Vagina (tissue), 2 donors: ENCODE measurements around the gene TNFRSF13B. TPM values are rescaled to one million over a fixed set of nuclear protein-coding genes. Genes with fewer than 3 reads are reported as not detected.
A peak's percentile ranks its signal among the peaks of the same experiment; 100 is the strongest.

Experiments used
- DNase-seq, 2 donors: peaks; one replicate each; pipeline ENCODE4 v3.0.0-alpha.2; 2017; ENCODE audit errors: extremely low spot score in 2 of 2
- H3K27ac ChIP-seq: fragments of 200-600 bp; sonication (generic); one replicate; pipeline ENCODE4 v1.5.1; 2019
- H3K27me3 ChIP-seq: fragments of 200-600 bp; sonication (generic); one replicate; pipeline ENCODE4 v1.5.1; 2019
- H3K36me3 ChIP-seq, 2 donors: fragments of 200-600 bp; sonication (generic); one replicate each; pipeline ENCODE4 v1.5.1; 2017 to 2019
- H3K4me1 ChIP-seq: fragments of 200-600 bp; sonication (generic); one replicate; pipeline ENCODE4 v1.5.1; 2019
- H3K4me3 ChIP-seq, 2 donors: fragments of 200-600 bp; sonication (generic); 1 replicate in 1 of 2; 2 replicates in 1 of 2; pipeline ENCODE4 v1.5.1; 2016 to 2019
- H3K9me3 ChIP-seq: fragments of 200-600 bp; sonication (generic); one replicate; pipeline ENCODE4 v1.5.1; 2019
- CTCF ChIP-seq, 3 experiments: fragments of 450-650 bp in 2 of 3; fragments of 200-600 bp in 1 of 3; sonication (generic) in 1 of 3; IDR thresholded peaks; one replicate each; pipeline ENCODE4 v1.5.1; 2017 to 2019; ENCODE audit warnings: antibody characterized with exemption in 3 of 3, mild to moderate bottlenecking in 2 of 3, moderate library complexity in 2 of 3
- POLR2A ChIP-seq, 2 donors: fragments of 450-650 bp; IDR thresholded peaks; one replicate each; pipeline ENCODE4 v1.6.1; 2017; ENCODE audit warnings: antibody characterized with exemption in 2 of 2, mild to moderate bottlenecking in 2 of 2, moderate library complexity in 2 of 2
- POLR2AphosphoS5 ChIP-seq, 2 donors: sonication (generic); formaldehyde crosslinking; IDR thresholded peaks; one replicate each; pipeline ENCODE4 v1.9.0; 2017; ENCODE audit warnings: antibody characterized with exemption in 2 of 2, mild to moderate bottlenecking in 2 of 2, low read depth in 1 of 2; ENCODE audit not compliant: insufficient read depth in 1 of 2
- intact Hi-C: fragments of 100-400 bp; cut with DNase I; formaldehyde crosslinking; loops from one replicate; pipeline ENCODE4 v1.15.1; 2023
- total RNA-seq: library from RNA; depleted of rRNA; stranded (reverse); fragments of >200 nt; gene quantifications from one replicate; pipeline ENCODE4 v1.2.3, GENCODE V29; 2016

The TNFRSF13B gene
- total RNA-seq, 1 donor from 2014 or later, result not detected

GRCh38 chr17:16911141-16911937 lies 60.6 kb downstream of the TNFRSF13B start:
- DNase-seq, result peak; percentile 78 to 87
- TF ChIP-seq CTCF (IDR thresholded peaks at IDR 0.05) (no peak), POLR2A (IDR thresholded peaks at IDR 0.05) (no peak), POLR2AphosphoS5 (IDR thresholded peaks at IDR 0.05; ENCODE audit: insufficient read depth in 1 of 2, low read depth in 1 of 2) (no peak)
- Histone ChIP-seq H3K27me3 (no peaks in the 10 kb centered on the region), H3K9me3 (no peaks in the 10 kb centered on the region), H3K36me3 (no peaks in the 10 kb centered on the region), H3K4me3 (no peak overlapping the region), H3K27ac (no peak overlapping the region), H3K4me1 (no peaks in the 10 kb centered on the region)
- intact Hi-C loops, result no loop called here

GRCh38 chr17:16910341-16910740 lies 61.6 kb downstream of the TNFRSF13B start:
- no peak for DNase-seq
- no peak for TF ChIP-seq POLR2A (IDR thresholded peaks at IDR 0.05)
- H3K9me3 ChIP-seq, result no peaks in the 10 kb centered on the region
- no peak overlapping the region for H3K4me3 ChIP-seq
- intact Hi-C loops, result no loop called here
- H3K4me1 ChIP-seq, result no peaks in the 10 kb centered on the region
- H3K36me3 ChIP-seq, result no peaks in the 10 kb centered on the region
- no peak overlapping the region for H3K27ac ChIP-seq
- H3K27me3 ChIP-seq, result no peaks in the 10 kb centered on the region

GRCh38 chr17:16909472-16910246 lies 62.3 kb downstream of the TNFRSF13B start:
- Histone ChIP-seq H3K4me1 (no peaks in the 10 kb centered on the region), H3K27ac (no peak overlapping the region), H3K9me3 (no peaks in the 10 kb centered on the region), H3K4me3 (no peak overlapping the region), H3K36me3 (no peaks in the 10 kb centered on the region), H3K27me3 (no peaks in the 10 kb centered on the region)
- no peak for TF ChIP-seq POLR2A (IDR thresholded peaks at IDR 0.05)
- no peak for TF ChIP-seq CTCF (IDR thresholded peaks at IDR 0.05)
- no peak for TF ChIP-seq POLR2AphosphoS5 (IDR thresholded peaks at IDR 0.05; ENCODE audit: insufficient read depth in 1 of 2, low read depth in 1 of 2)
- peak in 1 of 2 donors; percentile 52 for DNase-seq
- intact Hi-C loops, result no loop called here

GRCh38 chr17:16908273-16908672 lies 63.6 kb downstream of the TNFRSF13B start:
- no peak overlapping the region for H3K4me3 ChIP-seq
- no peak overlapping the region for H3K27ac ChIP-seq
- intact Hi-C loops, result no loop called here
- H3K36me3 ChIP-seq, result no peaks in the 10 kb centered on the region
- H3K4me1 ChIP-seq, result no peaks in the 10 kb centered on the region
- no peaks in the 10 kb centered on the region for H3K9me3 ChIP-seq
- peak in 1 of 2 donors; percentile 74 for DNase-seq
- TF ChIP-seq POLR2AphosphoS5 (IDR thresholded peaks at IDR 0.05; ENCODE audit: insufficient read depth in 1 of 2, low read depth in 1 of 2), result no peak
- no peak for TF ChIP-seq CTCF (IDR thresholded peaks at IDR 0.05)
- TF ChIP-seq POLR2A (IDR thresholded peaks at IDR 0.05), result no peak
- H3K27me3 ChIP-seq, result no peaks in the 10 kb centered on the region

- Histone ChIP-seq H3K27ac (no peak overlapping the region), H3K4me3 (no peak overlapping the region), H3K9me3 (no peaks in the 10 kb centered on the region), H3K36me3 (no peaks in the 10 kb centered on the region), H3K27me3 (no peaks in the 10 kb centered on the region), H3K4me1 (no peaks in the 10 kb centered on the region)
- intact Hi-C loops, result no loop called here
- DNase-seq, result no peak
- TF ChIP-seq POLR2AphosphoS5 (IDR thresholded peaks at IDR 0.05; ENCODE audit: insufficient read depth in 1 of 2, low read depth in 1 of 2) (no peak), CTCF (IDR thresholded peaks at IDR 0.05) (no peak), POLR2A (IDR thresholded peaks at IDR 0.05) (no peak)
Observed at GRCh38 chr17:16906680-16907079, 65.2 kb downstream of the TNFRSF13B start.
